Mucosa of descending colon (tissue), 3 donors: ENCODE results near the gene TXNRD2. TPM values are rescaled to one million over a fixed set of nuclear protein-coding genes. Genes with fewer than 3 reads are reported as not detected.
"Not testable (repeated sequence)": the region's sequence is repeated elsewhere in the genome, so short reads cannot be mapped to it uniquely, and the experiment has no call there.

ENCODE experiments used
- ATAC-seq: fragments of 200-7000 bp; cut with Tn5 transposase; one replicate; pipeline ENCODE4 v1.9.1; 2020; ENCODE audit warnings: mild to moderate bottlenecking, moderate library complexity
- DNase-seq, 3 donors: peaks; one replicate each; pipeline ENCODE4 v3.0.0-alpha.2; 2020
- H3K36me3 ChIP-seq: fragments of 200-600 bp; one replicate; pipeline ENCODE4 v1.8.0; 2021; ENCODE audit warnings: low read depth, mild to moderate bottlenecking
- H3K4me1 ChIP-seq: fragments of 200-600 bp; one replicate; pipeline ENCODE4 v1.8.0; 2021; ENCODE audit warnings: low read depth, mild to moderate bottlenecking
- H3K4me3 ChIP-seq: fragments of 200-600 bp; one replicate; pipeline ENCODE4 v1.8.0; 2021; ENCODE audit warnings: mild to moderate bottlenecking
- H3K9me3 ChIP-seq: fragments of 200-600 bp; one replicate; pipeline ENCODE4 v1.8.0; 2021; ENCODE audit warnings: mild to moderate bottlenecking
- intact Hi-C, 2 donors: fragments of 100-400 bp; cut with DNase I in 1 of 2; cut with micrococcal nuclease in 1 of 2; formaldehyde crosslinking; loops; one replicate each; pipeline versions ENCODE4 v1.11.0 to v1.11.1; 2022; cut with DNase I, micrococcal nuclease
- total RNA-seq, 3 donors: library from RNA; stranded (reverse); fragmentation: NEBNext Ultra II Directional in 2 of 3; extraction: Animal tissue kit (Norgen Biotek cat#: 25700) in 2 of 3; gene quantifications; one replicate each; pipeline versions ENCODE4 v1.2.1 to v1.2.4, GENCODE V29; 2021 to 2023
- TF ChIP-seq, protein P1 (sequence below): fragments of 200-600 bp; IDR thresholded peaks from one replicate; pipeline ENCODE4 v1.8.0; 2022; ENCODE audit warnings: antibody characterized with exemption, mild to moderate bottlenecking
- donor health status: DM: no; HTN: no; CAD: no; lungs with moderate emphysema.
- donor health status: DM: no; HTN: no; CAD: no.
- donor health status: DM: no; HTN: yes; CAD: no.

Gene TXNRD2
- total RNA-seq, 3 donors from 2014 or later, result 20.9 to 23.6 (median 22.6) TPM

DNA sequence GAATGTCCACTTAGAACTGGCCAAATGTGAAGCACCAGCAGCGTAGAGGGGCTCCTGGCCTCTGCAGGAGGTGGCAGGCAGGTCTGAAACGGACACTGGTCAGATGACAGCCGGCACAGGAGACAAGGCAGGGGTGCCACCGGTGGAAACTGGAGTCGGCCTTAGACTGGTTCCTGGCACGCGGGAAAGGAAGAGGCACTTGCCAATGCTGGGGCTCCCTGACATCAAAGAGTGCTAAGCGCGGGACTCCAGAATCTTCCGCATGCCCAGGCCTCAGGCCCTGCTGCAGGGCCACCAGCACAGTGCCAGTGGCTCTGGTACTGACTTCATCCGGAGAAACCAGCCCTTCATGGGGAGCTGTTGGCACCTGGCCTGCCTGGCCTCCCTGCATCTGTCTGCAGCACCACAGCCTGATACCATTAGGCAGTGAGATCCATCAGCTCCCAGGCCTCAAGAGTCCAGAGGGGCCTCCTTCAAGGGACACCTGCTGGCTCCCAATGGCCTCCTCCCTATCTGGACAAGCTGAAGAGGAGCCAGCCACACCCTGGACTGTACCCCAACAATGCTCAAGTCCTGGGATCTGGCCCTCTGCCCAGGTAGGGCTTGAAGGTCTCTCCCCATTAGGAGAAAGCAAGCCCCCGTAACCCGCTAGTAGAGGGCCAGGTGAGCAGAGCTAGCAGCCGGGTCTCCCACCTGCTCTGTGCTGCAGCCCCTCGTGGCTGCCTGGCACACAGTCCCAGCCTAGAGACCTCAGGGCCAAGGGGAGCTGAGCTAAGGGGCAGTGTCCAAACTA lies 57.3 kb downstream of the TXNRD2 start:
- Histone ChIP-seq H3K9me3 (no peaks in the 10 kb centered on the region), H3K4me1 (no peaks in the 10 kb centered on the region), H3K36me3 (no peaks in the 10 kb centered on the region), H3K4me3 (no peak overlapping the region)
- DNase-seq (peak in 1 of 3 donors; percentile 40), ATAC-seq (no peak)
- TF ChIP-seq, protein P1, sequence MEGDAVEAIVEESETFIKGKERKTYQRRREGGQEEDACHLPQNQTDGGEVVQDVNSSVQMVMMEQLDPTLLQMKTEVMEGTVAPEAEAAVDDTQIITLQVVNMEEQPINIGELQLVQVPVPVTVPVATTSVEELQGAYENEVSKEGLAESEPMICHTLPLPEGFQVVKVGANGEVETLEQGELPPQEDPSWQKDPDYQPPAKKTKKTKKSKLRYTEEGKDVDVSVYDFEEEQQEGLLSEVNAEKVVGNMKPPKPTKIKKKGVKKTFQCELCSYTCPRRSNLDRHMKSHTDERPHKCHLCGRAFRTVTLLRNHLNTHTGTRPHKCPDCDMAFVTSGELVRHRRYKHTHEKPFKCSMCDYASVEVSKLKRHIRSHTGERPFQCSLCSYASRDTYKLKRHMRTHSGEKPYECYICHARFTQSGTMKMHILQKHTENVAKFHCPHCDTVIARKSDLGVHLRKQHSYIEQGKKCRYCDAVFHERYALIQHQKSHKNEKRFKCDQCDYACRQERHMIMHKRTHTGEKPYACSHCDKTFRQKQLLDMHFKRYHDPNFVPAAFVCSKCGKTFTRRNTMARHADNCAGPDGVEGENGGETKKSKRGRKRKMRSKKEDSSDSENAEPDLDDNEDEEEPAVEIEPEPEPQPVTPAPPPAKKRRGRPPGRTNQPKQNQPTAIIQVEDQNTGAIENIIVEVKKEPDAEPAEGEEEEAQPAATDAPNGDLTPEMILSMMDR, result no peak
- intact Hi-C loops, result no loop called here

DNA sequence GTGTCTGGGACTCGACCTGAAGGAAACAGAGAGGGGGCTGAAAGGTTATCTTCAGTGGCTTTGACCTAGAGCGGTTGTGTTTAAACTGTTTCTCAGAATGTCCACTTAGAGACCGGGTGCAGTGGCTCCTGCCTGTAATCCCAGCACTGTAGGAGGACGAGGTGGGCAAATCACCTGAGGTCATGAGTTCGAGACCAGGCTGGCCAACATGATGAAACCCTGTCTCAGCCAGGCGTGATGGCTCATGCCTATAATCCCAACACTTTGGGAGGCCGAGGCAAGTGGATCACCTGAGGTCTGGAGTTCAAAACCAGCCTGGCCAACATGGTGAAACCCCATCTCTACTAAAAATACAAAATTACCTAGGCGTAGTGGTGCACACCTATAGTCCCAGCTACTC lies 58.2 kb downstream of the TXNRD2 start:
- H3K4me1 ChIP-seq, H3K9me3 ChIP-seq, ATAC-seq, H3K4me3 ChIP-seq, H3K36me3 ChIP-seq, intact Hi-C loops, DNase-seq: not testable (repeated sequence)

DNA sequence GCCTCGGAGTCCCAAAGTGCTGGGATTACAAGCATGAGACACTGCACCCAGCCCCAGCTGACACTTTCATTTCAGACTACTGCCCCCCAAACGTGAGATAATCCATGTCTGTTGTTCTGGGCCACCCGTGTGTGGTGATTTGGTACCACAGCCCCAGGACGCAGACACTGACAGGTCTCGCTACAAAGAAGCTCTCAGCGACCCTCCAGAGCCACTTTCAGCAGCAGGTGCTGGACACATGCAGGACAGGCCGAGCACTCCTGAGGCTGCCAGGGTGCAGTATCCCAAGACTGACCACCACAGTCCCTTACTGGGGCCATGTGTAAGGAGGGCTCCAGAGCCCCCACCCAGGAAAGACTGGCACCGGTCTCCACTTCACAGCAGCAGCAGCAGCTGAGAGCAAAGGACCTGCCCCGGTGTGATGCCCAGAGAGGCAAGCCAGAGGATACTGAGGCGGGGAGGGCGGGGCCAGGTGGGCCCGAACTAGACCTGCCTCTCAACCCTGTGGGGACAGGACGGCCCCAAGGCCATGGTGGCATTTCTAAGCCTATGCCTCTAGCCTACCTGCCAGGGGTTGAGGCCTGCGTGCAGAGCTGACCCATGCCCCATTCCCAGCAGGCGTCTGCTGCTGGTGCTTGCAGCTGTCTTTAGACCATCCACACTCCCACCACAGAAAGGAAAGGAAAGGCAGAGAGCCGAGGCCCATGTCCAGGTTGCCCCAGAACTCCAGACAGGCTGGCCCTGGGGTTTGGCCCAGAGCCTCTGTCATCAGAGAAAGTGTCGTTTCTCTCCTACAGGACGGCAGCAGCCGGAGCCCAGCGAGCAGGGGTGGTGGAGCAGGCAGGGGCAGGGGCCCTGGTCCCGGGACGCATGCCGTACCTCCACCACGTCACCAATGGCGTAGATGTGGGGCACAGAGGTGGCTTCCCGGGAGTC lies 58.9 kb downstream of the TXNRD2 start:
- no peak for ATAC-seq
- TF ChIP-seq, protein P1, result no peak
- Histone ChIP-seq H3K9me3 (no peaks in the 10 kb centered on the region), H3K4me1 (no peaks in the 10 kb centered on the region), H3K36me3 (no peaks in the 10 kb centered on the region), H3K4me3 (no peak overlapping the region)
- intact Hi-C loops, result no loop called here
- DNase-seq, result peak in 1 of 3 donors; percentile 42

DNA sequence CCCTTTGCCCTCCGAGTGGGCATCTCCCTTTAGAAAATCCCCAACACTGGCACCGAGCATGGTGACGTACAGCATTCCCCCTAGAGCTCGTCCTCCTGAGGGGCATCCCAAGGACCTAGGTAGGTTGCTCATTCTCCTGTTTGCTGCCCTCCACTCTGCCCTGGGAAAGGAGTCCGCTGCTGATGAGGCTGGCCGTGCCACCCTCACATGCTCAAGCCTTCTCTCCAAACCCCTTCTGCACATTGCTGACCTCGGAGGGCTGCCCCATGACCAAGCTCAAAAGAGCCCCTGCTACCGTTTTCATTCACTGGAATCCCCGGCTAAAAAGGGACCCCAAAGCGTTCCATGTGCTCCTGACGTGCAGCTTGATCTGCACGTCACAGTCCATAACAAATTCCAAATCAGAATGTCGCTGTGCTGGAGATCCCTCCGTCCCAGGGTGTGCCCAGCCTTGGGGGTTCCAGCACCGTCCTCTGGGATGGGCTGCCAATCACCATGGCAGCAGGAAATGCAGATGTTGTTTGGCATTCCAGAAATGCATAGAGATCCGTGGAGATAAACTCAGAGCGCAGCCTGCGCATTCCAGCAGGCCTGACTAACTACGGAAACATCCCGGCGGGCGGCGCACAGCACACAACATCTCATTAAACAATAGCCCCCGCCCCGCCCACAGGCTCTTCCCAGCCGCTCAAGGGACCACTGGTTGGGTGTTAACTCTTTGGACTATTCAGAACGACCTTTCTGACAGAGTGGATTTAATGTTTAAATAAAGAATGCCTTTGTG lies 60.6 kb downstream of the TXNRD2 start:
- ATAC-seq (peak; percentile 19), DNase-seq (peak in 1 of 3 donors; percentile 56)
- TF ChIP-seq, protein P1, result no peak

DNA sequence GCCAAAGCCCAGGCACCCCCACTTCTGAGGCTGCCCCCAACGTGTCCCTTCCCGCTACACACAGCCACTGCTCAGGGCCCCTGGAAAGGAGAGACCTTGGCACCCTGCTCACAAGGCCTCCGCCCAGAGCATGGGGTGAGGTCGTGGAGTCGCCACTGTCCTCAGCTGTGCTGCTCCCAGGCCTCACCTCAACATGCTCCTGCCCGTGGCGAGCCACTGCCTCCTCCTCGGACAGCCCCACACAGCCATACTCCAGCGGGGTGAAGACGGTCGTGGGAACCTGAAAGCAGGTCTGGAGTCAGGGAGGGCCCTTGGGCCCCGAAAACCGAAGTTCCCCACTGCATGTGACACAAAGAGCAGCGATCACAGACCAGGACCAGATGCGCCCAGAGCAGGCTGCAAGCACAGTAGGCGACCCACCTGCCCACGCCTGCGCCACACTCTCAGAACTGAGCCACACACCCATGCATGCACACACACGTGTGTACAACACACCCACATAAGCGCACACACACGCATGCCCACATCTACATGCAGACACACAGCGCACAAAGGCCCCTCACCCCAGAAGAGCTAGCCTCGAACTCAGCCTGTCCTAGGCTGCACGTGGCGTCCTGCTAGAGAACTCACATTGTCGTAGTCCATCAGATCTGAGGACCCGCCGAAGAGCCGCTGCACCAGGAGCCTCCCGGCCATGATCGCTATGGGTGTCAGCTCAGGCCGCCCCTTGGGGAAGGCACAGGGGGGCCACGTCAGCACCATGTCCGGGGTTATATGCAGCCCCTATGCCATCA lies 61.4 kb downstream of the TXNRD2 start:
- H3K36me3 ChIP-seq, result no peaks in the 10 kb centered on the region
- DNase-seq, result no peak
- intact Hi-C loops, result no loop called here

More for the DNA sequence above, 60.6 kb downstream of the TXNRD2 start:
- intact Hi-C loops, result no loop called here
- H3K9me3 ChIP-seq, result no peaks in the 10 kb centered on the region
- H3K36me3 ChIP-seq, result no peaks in the 10 kb centered on the region
- no peak overlapping the region for H3K4me3 ChIP-seq
- H3K4me1 ChIP-seq, result peaks cover 2% of the 10 kb centered on the region

More for the DNA sequence above, 61.4 kb downstream of the TXNRD2 start:
- Histone ChIP-seq H3K9me3 (no peaks in the 10 kb centered on the region), H3K4me3 (no peak overlapping the region), H3K4me1 (peaks cover 7% of the 10 kb centered on the region)
- no peak for ATAC-seq
- TF ChIP-seq, protein P1, result no peak
